ENCODE measurements around the gene TPM3. TPM values are rescaled to one million over a fixed set of nuclear protein-coding genes. Genes with fewer than 3 reads are reported as not detected.

The TPM3 gene
- total and polyA plus RNA-seq, 9 of the 15 experiments (the other 6 are each of a cell fraction or from before 2014, with no cell fraction given) = 202 to 604 (median 421) TPM

GRCh38 chr1:154183046-154183915, 8.6 kb downstream of the TPM3 start:
- H4K20me1 ChIP-seq (replicated peaks; ENCODE audit: control insufficient read depth, insufficient read depth, low read length) = peaks cover 41% of the 10 kb centered on the region
- H3K4me2 ChIP-seq (ENCODE audit: insufficient read depth, low read length) = peak overlapping the region; percentile 94
- H3K9ac ChIP-seq (ENCODE audit: insufficient read depth in 1 of 2, low read depth in 2 of 2, low read length in 2 of 2) = peak overlapping the region; percentile 77 to 94
- in situ Hi-C loops (cut with MboI) (no loop called here), intact Hi-C loops (cut with micrococcal nuclease) (loop anchor here (2.0 to 5.0 kb wide), 3 partner anchors 24 to 191 kb away; partner anchors contain the start of gene RPS27)
- no peaks in the 10 kb centered on the region for H3K9me1 ChIP-seq (ENCODE audit: control insufficient read depth, insufficient read depth, low read length)
- DNase-seq (ENCODE audit: extremely low read depth in 1 of 4, low spot score in 3 of 4) (peak; percentile 96 to 98 (median 96)), ATAC-seq (peak; percentile 89), FAIRE-seq (peak; percentile 85)
- peak overlapping the region; percentile 90 for H2AFZ ChIP-seq (ENCODE audit: low read depth, low read length)
- ChIA-PET CTCF (ENCODE audit: low intra/inter-chr PET ratio) (interaction anchor here (0.5 to 0.6 kb wide), 2 partner anchors 22 to 267 kb away, joined by 3 read pairs; no protein-coding TSS in a partner anchor), POLR2A (interaction anchor here (0.6 to 2.5 kb wide), 6 partner anchors 7 to 192 kb away, joined by 4 to 11 read pairs (median 5); partner anchors contain the start of gene RPS27)
- peak overlapping the region; percentile 90 for H3K27ac ChIP-seq (ENCODE audit: extremely low read depth, low read depth, low read length)
- no peaks in the 10 kb centered on the region for H3K27me3 ChIP-seq (ENCODE audit: control insufficient read depth in 2 of 2, insufficient read depth in 2 of 2, low read length in 2 of 2)
- TSS peak; percentile 94 for BruUV-seq (replicated peaks)
- peaks cover 26 to 53% of the 10 kb centered on the region in 2 experiments for H3K4me1 ChIP-seq (replicated peaks in 1 of 2; ENCODE audit: control insufficient read depth in 2 of 2, insufficient read depth in 2 of 2, low read length in 2 of 2)
- peaks cover 29% of the 10 kb centered on the region; the same call in 2 of the 3 replicates for H3K36me3 ChIP-seq (ENCODE audit: control insufficient read depth, insufficient read depth, low read length)
- peak overlapping the region; percentile 71 for H3K4me3 ChIP-seq
- WGBS (ENCODE audit: insufficient coverage, low coverage, missing lambda C conversion rate) = 2% methylated on average over 37 of the region's 41 CpGs
- peaks cover 48% of the 10 kb centered on the region for H3K79me2 ChIP-seq (ENCODE audit: control insufficient read depth, insufficient read depth, low read length)
- H3K9me3 ChIP-seq (replicated peaks; ENCODE audit: control insufficient read depth, insufficient read depth, low read depth, low read length) = no peaks in the 10 kb centered on the region
- TF ChIP-seq ZBTB2 (IDR thresholded peaks at IDR 0.05) (peak; percentile 40; the same call in 1 of the 2 replicates), ZNF143 (CRISPR knock-in tag; IDR thresholded peaks at IDR 0.05) (no peak), TOE1 (IDR thresholded peaks at IDR 0.05; ENCODE audit: borderline replicate concordance) (peak; percentile 57), TOE1 (CRISPR knock-in tag; IDR thresholded peaks at IDR 0.05; ENCODE audit: borderline replicate concordance, low read depth) (no peak; the same call in 1 of the 2 replicates), GMEB1 (CRISPR knock-in tag; IDR thresholded peaks at IDR 0.05) (no peak), FOSL1 (tag; conservative IDR thresholded peaks at IDR 0.05) (no peak; the same call in 1 of the 2 replicates), CBFA2T2 (conservative IDR thresholded peaks at IDR 0.05) (no peak), ZNF311 (CRISPR knock-in tag; IDR thresholded peaks at IDR 0.05) (no peak), HSF4 (CRISPR knock-in tag; IDR thresholded peaks at IDR 0.05; ENCODE audit: borderline replicate concordance) (no peak), CBFB (CRISPR knock-in tag; IDR thresholded peaks at IDR 0.05) (no peak; the same call in 1 of the 2 replicates), RFX1 (IDR thresholded peaks at IDR 0.05) (peak; percentile 100), FOXA1 (IDR thresholded peaks at IDR 0.05; ENCODE audit: borderline replicate concordance) (no peak), PRMT5 (CRISPR knock-in tag; IDR thresholded peaks at IDR 0.05) (no peak), ELK1 (CRISPR knock-in tag; IDR thresholded peaks at IDR 0.05) (no peak), ZNF707 (CRISPR knock-in tag; conservative IDR thresholded peaks at IDR 0.05) (no peak), HIVEP1 (CRISPR knock-in tag; IDR thresholded peaks at IDR 0.05) (no peak), NFXL1 (CRISPR knock-in tag; IDR thresholded peaks at IDR 0.05) (no peak)

All from K562 (cell line).